ENCODE results near the gene COX4I2. TPM values are rescaled to one million over a fixed set of nuclear protein-coding genes. Genes with fewer than 3 reads are reported as not detected.

The COX4I2 gene
- total RNA-seq, 1 experiment from 2014 or later = not detected

GRCh38 chr20:31652917-31653396, 15.2 kb downstream of the COX4I2 start:
- BruUV-seq (replicated peaks) = no TSS peak
- no peak for ATAC-seq
- in situ Hi-C loops (cut with HindIII; ENCODE audit: low pct_unique_long_range_greater_than_20kb, low sequenced_read_pairs) (loop anchor here (5.0 kb wide), 1 partner anchor 34 kb away; no protein-coding TSS in a partner anchor), intact Hi-C loops (cut with micrococcal nuclease; ENCODE audit: unreplicated experiment) (no loop called here)
- no peaks in the 10 kb centered on the region for H3K27me3 ChIP-seq (ENCODE audit: control insufficient read depth, insufficient read depth, low read length)
- H3K36me3 ChIP-seq (ENCODE audit: control insufficient read depth, insufficient read depth, low read length) = no peaks in the 10 kb centered on the region
- H3K4me1 ChIP-seq (ENCODE audit: control insufficient read depth, insufficient read depth, low read length) = no peaks in the 10 kb centered on the region
- CTCF ChIA-PET = interaction anchor here (1.2 kb wide), 1 partner anchor 9 kb away, joined by 6 read pairs; no protein-coding TSS in a partner anchor
- no peak for TF ChIP-seq SIN3A (IDR thresholded peaks at IDR 0.05; ENCODE audit: borderline replicate concordance, insufficient read depth, low read depth, low read length)
- TF ChIP-seq, protein P1, sequence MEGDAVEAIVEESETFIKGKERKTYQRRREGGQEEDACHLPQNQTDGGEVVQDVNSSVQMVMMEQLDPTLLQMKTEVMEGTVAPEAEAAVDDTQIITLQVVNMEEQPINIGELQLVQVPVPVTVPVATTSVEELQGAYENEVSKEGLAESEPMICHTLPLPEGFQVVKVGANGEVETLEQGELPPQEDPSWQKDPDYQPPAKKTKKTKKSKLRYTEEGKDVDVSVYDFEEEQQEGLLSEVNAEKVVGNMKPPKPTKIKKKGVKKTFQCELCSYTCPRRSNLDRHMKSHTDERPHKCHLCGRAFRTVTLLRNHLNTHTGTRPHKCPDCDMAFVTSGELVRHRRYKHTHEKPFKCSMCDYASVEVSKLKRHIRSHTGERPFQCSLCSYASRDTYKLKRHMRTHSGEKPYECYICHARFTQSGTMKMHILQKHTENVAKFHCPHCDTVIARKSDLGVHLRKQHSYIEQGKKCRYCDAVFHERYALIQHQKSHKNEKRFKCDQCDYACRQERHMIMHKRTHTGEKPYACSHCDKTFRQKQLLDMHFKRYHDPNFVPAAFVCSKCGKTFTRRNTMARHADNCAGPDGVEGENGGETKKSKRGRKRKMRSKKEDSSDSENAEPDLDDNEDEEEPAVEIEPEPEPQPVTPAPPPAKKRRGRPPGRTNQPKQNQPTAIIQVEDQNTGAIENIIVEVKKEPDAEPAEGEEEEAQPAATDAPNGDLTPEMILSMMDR (IDR thresholded peaks at IDR 0.05) = no peak
- TF ChIP-seq TCF7L2 (IDR thresholded peaks at IDR 0.05; ENCODE audit: low read depth, low read length) = no peak
- H3K9me3 ChIP-seq (ENCODE audit: control insufficient read depth, insufficient read depth, low read depth, low read length) = no peaks in the 10 kb centered on the region
- POLR2A ChIA-PET = interaction anchor here (0.8 kb wide), 1 partner anchor 32 kb away, joined by 7 read pairs; no protein-coding TSS in a partner anchor
- no peak overlapping the region for H3K27ac ChIP-seq (ENCODE audit: low read length)
- DNase-seq (ENCODE audit: low read depth, low spot score) = no peak
- no peak overlapping the region for H3K4me3 ChIP-seq (ENCODE audit: low read depth in 2 of 2, low read length in 2 of 2)

GRCh38 chr20:31653561-31653960, 15.8 kb downstream of the COX4I2 start:
- Histone ChIP-seq H3K9me3 (ENCODE audit: control insufficient read depth, insufficient read depth, low read depth, low read length) (no peaks in the 10 kb centered on the region), H3K36me3 (ENCODE audit: control insufficient read depth, insufficient read depth, low read length) (no peaks in the 10 kb centered on the region), H3K27me3 (ENCODE audit: control insufficient read depth, insufficient read depth, low read length) (no peaks in the 10 kb centered on the region), H3K27ac (ENCODE audit: low read length) (no peak overlapping the region), H3K4me1 (ENCODE audit: control insufficient read depth, insufficient read depth, low read length) (no peaks in the 10 kb centered on the region), H3K4me3 (ENCODE audit: low read depth in 2 of 2, low read length in 2 of 2) (no peak overlapping the region)
- in situ Hi-C loops (cut with HindIII; ENCODE audit: low pct_unique_long_range_greater_than_20kb, low sequenced_read_pairs) = loop anchor here (5.0 kb wide), 1 partner anchor 34 kb away; no protein-coding TSS in a partner anchor
- POLR2A ChIA-PET = interaction anchor here (0.7 kb wide), 1 partner anchor 60 kb away, joined by 8 read pairs; no protein-coding TSS in a partner anchor
- intact Hi-C loops (cut with micrococcal nuclease; ENCODE audit: unreplicated experiment) = no loop called here
- DNase-seq (ENCODE audit: low read depth, low spot score) (no peak), ATAC-seq (peak; percentile 26)
- TF ChIP-seq, protein P1 (IDR thresholded peaks at IDR 0.05) = no peak
- TF ChIP-seq TCF7L2 (IDR thresholded peaks at IDR 0.05; ENCODE audit: low read depth, low read length) = no peak
- TF ChIP-seq SIN3A (IDR thresholded peaks at IDR 0.05; ENCODE audit: borderline replicate concordance, insufficient read depth, low read depth, low read length) = no peak
- no peak for TF ChIP-seq POLR2AphosphoS5 (IDR thresholded peaks at IDR 0.05; ENCODE audit: low read depth, low read length)
- TF ChIP-seq REST (IDR thresholded peaks at IDR 0.05; ENCODE audit: insufficient read depth in 1 of 2, low read depth in 2 of 2, low read length in 1 of 2) = no peak
- CTCF ChIA-PET = interaction anchor here (0.5 to 0.9 kb wide), 2 partner anchors 11 to 19 kb away, joined by 10 to 13 read pairs; no protein-coding TSS in a partner anchor
- no TSS peak for BruUV-seq (replicated peaks)

Measured in Panc1 (cell line).